Left renal pelvis (tissue), 4 donors: ENCODE data around the gene SCFD2. TPM values are rescaled to one million over a fixed set of nuclear protein-coding genes. Genes with fewer than 3 reads are reported as not detected.
"Not testable (repeated sequence)": the region's sequence is repeated elsewhere in the genome, so short reads cannot be mapped to it uniquely, and the experiment has no call there.

Experiments
- DNase-seq, 4 donors: peaks; one replicate each; pipeline ENCODE4 v3.0.0-alpha.2; 2013; ENCODE audit warnings: low read depth in 4 of 4, low spot score in 3 of 4
- polyA plus RNA-seq, 4 donors: library from polyadenylated mRNA; unstranded; fragments of 120-200 nt; gene quantifications; one replicate each; pipeline ENCODE4 v1.2.1, GENCODE V29; 2013; ENCODE audit not compliant: insufficient read length in 4 of 4

The SCFD2 gene
- 10 to 100 TPM; 12.7 to 14.2 (median 13.5) TPM for polyA plus RNA-seq

DNA sequence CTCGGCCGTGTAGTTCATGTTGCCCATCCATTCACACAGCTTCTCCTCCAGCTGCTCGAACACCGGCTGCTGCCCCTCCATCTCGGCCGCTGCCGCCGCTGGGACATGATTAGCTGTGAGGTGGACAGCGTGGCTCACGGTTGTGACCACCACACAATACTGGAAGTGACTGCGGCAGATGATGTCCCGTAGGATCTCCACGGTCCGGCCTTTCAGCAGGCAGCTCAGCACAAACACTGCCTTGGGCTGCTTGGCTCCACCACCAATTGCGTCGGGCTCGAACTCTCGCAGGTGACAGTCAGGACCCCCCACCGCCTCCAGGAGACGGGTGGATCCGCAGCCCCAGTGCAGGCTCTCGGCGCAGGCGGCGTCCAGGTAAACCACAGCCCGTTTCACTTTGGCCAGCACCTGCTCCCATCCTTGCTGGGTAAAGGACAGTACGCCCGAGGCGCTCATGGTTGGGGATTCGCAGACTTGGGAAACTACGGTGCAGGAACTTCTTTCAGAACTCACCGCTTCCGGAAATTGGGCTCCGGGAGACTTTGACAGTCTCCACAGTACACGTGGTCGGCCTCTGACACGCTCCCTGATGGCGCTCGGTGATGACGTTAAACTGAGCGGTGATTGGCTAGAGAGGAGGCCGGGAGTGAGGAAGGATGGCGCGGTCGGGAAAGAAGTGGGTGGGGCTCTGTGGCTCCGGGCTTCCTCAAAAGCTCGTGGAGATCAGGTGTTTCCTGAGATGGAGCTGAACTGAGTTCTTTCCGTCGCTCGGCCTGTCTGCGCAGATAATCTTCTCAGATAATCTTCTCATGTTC is at the start of gene SCFD2:
Gene SCFD2 (minus strand): TSS at position 576 of the 815 bp plus-strand sequence.
- DNase-seq: peak; percentile 90 to 98 (median 96)

DNA sequence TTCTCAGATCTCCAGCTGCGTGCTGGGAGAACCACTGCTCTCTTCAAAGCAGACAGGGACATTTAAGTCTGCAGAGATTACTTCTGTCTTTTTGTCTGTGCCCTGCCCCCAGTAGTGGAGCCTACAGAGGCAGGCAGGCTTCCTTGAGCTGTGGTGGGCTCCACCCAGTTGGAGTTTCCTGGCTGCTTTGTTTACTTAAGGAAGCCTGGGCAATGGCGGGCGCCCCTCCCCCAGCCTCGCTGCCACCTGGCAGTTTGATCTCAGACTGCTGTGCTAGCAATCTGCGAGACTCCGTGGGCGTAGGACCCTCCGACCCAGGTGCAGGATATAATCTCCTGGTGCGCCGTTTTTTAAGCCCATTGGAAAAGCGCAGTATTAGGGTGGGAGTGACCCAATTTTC is 43.6 kb upstream of the SCFD2 start:
- DNase-seq: not testable (repeated sequence)

DNA sequence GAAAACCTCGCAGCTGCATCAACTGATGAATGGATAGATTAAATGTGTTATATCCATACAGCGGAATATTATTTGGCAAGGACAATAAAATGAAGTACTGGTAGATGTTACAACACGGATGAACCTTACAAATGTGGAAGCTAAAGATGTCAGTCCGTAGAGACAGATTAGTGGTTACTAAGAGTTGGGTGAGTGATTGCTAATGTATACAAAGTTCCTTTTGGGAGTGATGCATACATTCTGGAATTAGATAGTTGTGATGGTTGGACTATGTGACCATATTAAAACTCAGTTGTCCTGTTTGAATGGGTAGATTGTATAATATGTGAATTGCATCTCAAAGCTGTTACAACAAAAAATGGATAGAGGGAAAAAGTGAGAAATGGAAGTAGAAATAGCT is 14.4 kb upstream of the SCFD2 start:
- no peak for DNase-seq

DNA sequence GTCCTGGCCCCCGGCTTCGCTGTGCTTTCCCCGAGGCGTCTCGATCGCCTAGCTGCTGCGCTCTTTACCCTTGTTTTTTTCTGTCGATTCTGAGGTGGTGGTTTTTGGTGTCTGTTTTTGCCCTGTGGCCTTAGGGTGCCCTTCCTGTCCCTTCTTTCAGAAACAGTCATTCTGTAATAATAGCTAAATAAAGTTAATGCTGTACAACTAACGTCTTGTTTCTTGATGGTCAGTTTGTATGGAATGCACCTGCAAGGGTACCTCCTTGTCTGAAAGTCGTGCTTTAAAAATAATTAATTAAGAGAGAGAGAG is 12.3 kb upstream of the SCFD2 start:
- DNase-seq: no peak

DNA sequence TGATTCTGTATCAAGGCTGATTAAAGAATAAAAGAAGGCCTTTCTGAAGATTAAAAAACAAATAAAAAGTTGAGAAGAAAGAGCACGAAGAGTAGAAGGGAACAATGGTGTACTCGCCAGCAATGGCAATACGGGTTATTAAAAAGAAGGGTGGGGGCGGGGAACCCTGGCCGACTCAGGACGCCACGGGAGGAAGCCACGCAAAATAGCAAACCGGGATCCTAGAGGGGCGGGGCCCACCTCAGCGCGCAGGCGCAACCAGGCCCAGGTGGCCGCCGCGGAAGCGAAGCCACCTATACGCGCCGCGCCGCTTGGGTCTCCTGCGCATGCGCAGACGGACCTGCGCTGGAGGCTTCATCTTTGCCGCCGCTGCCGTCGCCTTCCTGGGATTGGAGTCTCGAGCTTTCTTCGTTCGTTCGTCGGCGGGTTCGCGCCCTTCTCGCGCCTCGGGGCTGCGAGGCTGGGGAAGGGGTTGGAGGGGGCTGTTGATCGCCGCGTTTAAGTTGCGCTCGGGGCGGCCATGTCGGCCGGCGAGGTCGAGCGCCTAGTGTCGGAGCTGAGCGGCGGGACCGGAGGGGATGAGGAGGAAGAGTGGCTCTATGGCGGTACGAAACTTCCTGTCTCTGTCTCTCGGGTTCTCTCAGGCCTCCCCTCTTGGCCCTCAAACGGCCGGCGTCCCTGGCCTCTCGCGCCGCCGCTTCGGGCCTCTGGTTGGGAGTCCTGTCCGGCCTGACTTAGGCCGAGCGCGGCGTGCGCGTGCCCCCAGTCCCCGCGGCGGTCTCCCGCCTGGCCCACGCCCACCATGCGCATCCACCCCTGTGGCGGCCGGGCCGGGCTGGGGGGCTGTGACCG is 11.7 kb upstream of the SCFD2 start, which contains the start of gene FIP1L1:
Gene FIP1L1 (plus strand): TSS at position 323 of the 852 bp plus-strand sequence. CDS start 198 bp downstream, at position 521.
- peak; percentile 79 to 88 (median 86) for DNase-seq

DNA sequence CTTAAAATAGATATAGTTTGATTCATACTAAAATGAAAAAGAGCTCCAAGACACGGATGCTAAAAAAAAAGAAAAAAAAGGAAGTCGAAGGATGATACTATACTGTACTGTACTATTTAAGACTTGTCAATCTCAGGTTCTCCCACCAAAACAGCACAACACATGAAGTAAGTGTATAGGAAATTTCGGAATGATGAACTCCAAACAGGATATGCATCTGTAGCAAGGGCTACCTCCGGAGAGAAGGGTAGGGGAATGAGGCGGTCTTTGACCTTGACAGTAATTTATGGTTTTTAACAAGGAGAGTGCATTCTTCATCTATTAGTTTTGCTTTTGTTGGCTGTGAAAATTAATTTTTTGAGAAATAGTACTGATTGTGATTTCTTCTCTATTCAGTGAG is 11.0 kb upstream of the SCFD2 start:
- DNase-seq: no peak

DNA sequence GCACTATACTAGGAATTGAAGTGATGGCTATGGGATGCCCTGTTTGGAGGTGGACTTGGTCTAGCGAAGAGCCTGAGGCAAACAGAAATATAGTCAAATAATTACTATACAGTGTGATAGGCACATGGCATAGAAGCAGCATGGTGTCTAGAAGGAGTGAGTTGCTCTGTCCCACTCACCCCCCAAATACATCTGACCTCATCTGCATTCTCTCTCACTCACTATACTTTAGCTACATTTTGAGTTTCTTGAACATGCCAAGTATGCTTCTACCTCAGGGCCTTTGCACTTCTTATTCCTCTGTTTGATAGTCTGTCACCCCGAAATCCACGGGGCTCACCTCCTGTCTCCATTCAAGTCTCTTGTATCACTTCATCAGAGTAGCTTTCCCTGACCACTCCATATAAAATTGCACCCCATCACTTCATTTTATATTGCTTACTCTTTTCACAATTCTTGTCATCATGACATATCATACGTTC is 9.0 kb upstream of the SCFD2 start:
- DNase-seq: no peak

DNA sequence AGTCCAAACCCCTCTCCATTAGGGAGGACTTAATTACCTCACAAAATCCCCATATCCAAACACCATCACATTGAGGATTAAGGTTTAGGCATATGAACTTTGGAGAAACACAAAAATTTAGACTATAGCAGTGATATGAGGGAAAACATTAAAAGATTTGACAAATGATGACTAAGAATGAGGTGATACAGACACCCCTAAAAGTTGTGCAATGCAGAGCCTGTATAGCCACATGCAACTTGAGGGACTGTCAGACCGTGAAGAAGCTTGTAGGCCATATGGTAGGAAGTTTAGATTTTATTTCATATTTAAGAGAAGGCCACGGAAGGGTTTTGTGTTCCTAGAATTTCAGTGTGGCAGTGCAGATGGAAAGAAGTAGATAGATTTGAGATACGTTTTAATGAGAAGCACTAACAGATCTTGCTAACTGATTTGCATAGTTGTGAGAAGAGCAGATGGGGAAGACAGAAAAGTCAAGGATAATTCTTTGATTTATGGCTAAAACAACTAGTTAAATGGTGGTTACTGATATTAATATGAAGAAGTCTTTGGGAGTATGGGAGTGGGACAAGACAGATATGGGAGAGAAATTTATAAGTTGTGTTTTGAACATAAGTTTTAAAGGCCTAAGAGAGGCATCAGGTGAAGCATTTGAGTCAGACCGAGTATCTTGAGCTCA is 6.1 kb upstream of the SCFD2 start:
- DNase-seq: no peak

DNA sequence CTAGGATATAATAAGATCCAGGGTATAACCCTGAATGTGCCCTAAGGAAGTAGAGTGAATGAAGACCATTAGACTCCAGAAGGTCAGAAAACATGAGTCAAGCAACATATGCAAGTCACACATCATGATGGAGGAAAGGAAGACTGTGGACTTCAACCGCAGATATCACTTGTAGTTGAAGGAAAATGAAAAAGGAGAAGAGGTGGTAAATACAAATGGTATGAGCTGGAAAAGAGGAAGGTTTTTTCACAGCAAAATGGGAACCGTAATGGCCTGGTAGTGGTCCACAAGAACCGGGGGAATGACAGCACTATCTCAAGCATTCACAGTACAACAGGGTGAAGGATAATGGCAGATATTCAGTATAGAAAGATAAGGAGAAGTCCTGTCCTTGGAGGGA is 5.2 kb upstream of the SCFD2 start:
- no peak for DNase-seq

DNA sequence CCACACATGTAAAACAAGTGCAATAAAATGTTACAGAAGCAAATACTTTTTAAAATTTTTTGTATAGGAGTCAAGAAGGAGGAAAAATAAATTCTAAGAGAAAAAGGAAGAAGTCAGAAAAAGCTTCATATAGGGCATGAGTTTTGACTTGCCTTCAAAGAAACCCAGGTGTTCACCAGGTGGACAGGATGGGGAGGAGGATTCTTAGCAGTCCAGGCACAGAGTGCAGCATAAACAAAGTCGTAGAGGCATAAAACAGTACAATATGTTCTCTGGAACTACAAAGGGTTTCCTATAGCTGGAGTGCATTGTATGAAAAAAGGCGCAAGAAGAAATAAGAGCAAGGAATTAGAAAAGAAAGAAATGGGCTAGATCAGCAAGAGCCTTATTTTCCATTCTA is 1.9 kb upstream of the SCFD2 start:
- no peak for DNase-seq

DNA sequence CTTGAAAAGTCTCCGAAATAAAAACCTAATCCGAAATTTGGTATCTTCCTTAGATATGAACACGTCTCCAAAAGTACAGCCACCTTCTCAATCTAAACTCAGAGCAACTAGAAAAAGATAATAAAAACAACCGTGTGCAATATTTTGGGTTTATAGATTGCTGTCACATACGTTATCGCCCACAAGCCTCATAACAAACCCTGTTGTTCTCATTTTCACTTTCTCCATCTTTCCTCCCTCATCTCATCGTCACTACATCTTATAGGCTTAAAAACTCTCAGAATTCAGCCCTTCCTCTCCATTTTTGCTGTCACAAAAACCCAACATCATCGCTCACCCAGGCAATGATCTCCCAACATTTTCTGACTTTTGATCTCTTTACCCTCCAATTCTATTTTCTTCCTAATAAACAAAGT is 448 bp upstream of the SCFD2 start:
- no peak for DNase-seq

DNA sequence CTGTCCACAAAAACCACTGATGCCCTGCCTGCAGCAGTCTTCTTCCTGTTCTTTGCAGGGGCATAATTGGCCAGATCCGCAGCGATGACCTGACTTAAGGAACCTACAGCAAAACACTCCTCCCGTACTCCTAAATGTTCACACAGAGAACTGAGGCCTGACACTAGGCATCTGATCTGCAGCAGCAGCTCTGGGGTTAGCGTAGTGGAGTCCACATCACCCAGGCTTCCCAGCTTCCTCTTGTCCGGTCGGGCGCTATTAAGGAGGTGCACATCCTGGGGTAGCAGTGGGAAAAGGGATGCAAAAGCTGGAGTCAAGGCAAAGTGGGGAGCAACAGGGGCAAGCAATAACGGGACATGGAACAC is 758 bp downstream of the SCFD2 start:
- DNase-seq: no peak

DNA sequence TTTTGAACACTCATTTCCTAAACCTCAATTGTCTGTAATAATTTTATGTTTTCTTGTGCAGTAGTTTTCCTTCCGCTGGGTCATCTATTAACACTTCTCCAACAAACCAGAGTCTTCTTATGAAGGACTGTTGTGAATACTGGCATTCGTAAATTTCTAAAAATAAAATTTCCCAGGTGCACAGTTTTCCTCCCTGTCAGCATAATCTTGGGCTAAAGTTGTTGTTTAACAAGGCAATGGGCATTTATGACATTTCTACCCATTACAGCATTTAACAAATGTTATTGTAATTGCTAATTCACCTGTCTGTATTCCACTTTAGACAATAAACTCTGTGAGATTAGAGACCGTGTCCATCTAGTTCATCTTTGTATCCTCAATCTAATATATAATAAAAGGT is 1.2 kb downstream of the SCFD2 start:
- DNase-seq: no peak

DNA sequence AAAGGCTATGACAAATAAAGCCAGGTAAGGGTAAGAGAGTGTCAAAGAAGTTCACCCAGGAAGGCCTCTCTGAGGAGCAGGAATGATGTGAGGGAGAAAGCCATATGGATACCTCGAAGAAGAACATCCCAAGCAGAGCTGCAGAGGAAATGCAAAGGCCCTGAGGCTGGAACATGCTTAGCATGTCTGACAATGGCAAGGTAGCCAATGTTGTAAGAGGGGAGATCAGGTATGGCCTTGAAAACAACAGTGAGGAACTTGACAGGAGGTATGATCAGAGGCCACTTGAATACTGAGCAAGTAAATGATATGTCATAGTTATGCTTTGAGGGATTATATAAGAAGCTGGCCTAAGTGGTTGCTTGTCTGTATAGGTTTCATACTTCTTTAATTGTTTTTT is 3.8 kb downstream of the SCFD2 start:
- DNase-seq: no peak

DNA sequence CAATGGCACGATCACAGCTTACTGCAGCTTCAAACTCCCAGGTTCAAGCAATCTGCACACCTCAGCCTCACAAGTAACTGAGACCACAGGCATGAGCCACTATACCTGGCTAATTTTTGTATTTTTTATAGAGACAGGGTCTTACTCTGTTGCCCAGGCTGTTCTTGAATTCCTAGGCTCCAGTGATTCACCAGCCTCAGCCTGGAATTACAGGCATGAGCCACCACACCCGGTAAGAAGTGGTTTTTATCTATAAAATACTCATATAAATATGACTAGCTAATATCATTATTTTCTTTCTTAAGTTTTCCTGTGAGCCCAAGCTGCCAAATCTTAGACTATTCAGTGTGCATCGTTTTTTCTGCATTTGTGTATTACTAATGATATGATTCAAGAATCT is 4.4 kb downstream of the SCFD2 start:
- DNase-seq: no peak

DNA sequence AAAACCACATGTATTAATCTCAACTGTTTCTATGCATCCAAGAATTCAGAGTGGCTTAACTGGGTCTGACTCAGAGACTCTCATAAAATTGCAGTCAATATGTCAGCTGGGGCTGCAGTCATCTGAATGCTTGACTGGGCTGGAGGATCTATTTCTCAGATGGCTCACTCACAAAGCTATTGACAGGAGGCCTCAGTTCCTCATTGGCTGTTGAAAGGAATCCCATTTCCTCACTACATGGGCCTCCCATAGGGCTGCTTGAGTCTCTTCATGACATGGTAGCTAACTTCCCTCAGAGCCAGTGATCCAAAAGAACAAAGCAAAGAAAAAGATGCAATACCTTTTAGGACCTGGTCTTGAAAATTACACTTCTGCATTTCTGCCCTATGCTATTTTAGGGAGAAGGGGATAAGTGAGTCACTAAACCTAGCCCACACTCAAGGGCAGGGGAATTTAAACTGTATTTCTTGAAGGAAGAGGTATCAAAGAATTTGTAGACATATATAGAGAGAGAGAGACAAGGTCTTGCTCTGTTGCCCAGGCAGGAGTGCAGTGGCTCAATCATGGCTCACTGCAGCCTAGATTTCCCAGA is 9.8 kb downstream of the SCFD2 start:
- no peak for DNase-seq

DNA sequence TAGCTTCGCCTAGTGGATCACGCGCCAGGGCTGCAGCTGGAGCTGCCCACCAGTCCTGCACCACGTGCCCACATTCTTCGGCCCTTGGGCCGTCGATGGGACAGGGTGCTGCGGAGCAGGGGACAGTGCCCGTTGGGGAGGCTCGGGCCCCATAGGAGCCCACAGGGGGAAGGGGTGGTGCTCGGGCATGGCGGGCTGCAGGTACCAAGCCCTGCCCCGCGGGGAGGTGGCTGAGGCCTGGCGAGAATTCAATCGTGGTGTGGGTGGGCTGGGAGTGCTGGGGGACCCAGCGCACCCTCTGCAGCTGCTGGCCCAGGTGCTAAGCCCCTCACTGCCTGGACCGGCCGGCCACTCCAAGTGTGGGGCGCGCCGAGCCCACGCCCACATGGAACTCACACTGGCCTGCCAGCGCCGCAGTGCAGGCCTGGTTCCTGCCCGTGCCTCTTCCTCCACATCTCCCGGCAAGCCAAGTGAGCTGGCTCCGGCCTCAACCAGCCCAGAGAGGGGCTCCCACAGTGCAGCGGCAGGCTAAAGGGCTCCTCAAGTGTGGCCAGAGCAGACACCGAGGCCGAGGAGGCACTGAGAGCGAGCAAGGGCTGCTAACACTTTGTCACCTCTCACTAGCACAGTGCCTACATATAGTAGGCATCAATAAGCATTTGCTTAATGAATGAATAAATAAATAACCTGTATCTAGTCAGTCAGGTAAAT is 11.7 kb downstream of the SCFD2 start:
- no peak for DNase-seq

DNA sequence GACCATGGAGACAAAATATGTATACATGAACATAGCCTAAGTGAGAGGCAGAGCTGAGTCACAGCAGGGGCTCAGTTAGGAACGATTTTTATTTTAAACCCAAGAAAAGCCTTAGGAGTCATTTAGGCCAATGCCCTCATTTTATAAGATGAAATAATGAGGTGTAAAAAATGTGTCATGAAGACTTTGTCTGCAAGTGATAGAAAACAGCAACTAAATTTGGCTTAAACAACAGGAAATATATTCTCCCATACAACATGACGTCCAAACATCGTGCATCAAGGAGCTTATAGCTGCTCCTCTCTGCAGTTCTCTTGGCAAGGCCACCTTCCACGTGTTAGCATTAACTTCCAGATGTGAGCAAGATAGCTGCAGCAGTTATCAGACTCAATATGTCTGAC is 16.8 kb downstream of the SCFD2 start:
- DNase-seq: no peak

DNA sequence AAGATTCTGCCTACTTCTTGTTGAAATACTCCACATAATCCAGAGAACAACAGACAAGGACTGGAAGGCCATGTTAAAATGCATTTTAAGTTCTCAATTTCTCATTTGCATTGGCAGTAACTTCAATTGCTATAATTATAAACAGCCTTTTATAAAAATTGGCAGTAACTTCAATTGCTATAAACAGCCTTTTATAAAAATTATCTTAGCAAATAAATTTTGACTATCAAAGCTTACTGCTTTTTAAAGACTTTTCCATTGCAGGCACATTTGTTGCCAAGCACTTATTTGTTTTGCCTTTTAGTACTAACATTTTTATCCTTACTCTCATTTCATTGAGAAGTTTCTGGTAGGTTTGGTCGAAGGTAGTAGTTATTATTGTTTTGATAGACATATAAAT is 17.8 kb downstream of the SCFD2 start:
- no peak for DNase-seq
